ENCODE results near the gene AGAP3.

Gene AGAP3

GRCh38 chr7:151089893-151090730 lies 3.8 kb downstream of the AGAP3 start:
- no peaks in the 10 kb centered on the region for H3K36me3 ChIP-seq
- H3K27ac ChIP-seq: peak overlapping the region; percentile 64
- H3K4me1 ChIP-seq (ENCODE audit: control insufficient read depth in 1 of 2, insufficient read depth in 1 of 2, low read depth in 1 of 2, low read length in 1 of 2): peaks cover 38 to 39% of the 10 kb centered on the region in 2 experiments
- H3K9me3 ChIP-seq: no peaks in the 10 kb centered on the region
- H3K27me3 ChIP-seq: peaks cover 38% of the 10 kb centered on the region
- no peak for TF ChIP-seq CTCF (IDR thresholded peaks at IDR 0.05)
- peak overlapping the region in 1 of 2 experiments; percentile 62 for H3K4me3 ChIP-seq (ENCODE audit: low read depth in 1 of 2, low read length in 1 of 2)

- no peak for TF ChIP-seq CTCF (IDR thresholded peaks at IDR 0.05)
- H3K27me3 ChIP-seq: peaks cover 29% of the 10 kb centered on the region
- H3K36me3 ChIP-seq: no peaks in the 10 kb centered on the region
- H3K27ac ChIP-seq: no peak overlapping the region
- no peaks in the 10 kb centered on the region for H3K9me3 ChIP-seq
- H3K4me3 ChIP-seq (ENCODE audit: low read depth in 1 of 2, low read length in 1 of 2): no peak overlapping the region
- peaks cover 32 to 33% of the 10 kb centered on the region in 2 experiments for H3K4me1 ChIP-seq (ENCODE audit: control insufficient read depth in 1 of 2, insufficient read depth in 1 of 2, low read depth in 1 of 2, low read length in 1 of 2)
Measured at GRCh38 chr7:151091003-151091402, 4.7 kb downstream of the AGAP3 start.

- Histone ChIP-seq H3K4me3 (ENCODE audit: low read depth in 1 of 2, low read length in 1 of 2) (no peak overlapping the region), H3K4me1 (ENCODE audit: control insufficient read depth in 1 of 2, insufficient read depth in 1 of 2, low read depth in 1 of 2, low read length in 1 of 2) (peaks cover 31 to 33% of the 10 kb centered on the region in 2 experiments), H3K27ac (no peak overlapping the region), H3K27me3 (peaks cover 29% of the 10 kb centered on the region), H3K36me3 (no peaks in the 10 kb centered on the region), H3K9me3 (no peaks in the 10 kb centered on the region)
- no peak for TF ChIP-seq CTCF (IDR thresholded peaks at IDR 0.05)
Measured at GRCh38 chr7:151091431-151091830, 5.2 kb downstream of the AGAP3 start.

GRCh38 chr7:151091988-151092387 lies 5.7 kb downstream of the AGAP3 start:
- H3K36me3 ChIP-seq: no peaks in the 10 kb centered on the region

GRCh38 chr7:151093748-151094147 lies 7.5 kb downstream of the AGAP3 start:
- H3K27ac ChIP-seq: no peak overlapping the region
- peaks cover 11 to 12% of the 10 kb centered on the region in 2 experiments for H3K4me1 ChIP-seq (ENCODE audit: control insufficient read depth in 1 of 2, insufficient read depth in 1 of 2, low read depth in 1 of 2, low read length in 1 of 2)
- no peak for TF ChIP-seq CTCF (IDR thresholded peaks at IDR 0.05)
- H3K36me3 ChIP-seq: no peaks in the 10 kb centered on the region
- H3K4me3 ChIP-seq (ENCODE audit: low read depth in 1 of 2, low read length in 1 of 2): no peak overlapping the region
- peaks cover 8% of the 10 kb centered on the region for H3K27me3 ChIP-seq
- H3K9me3 ChIP-seq: no peaks in the 10 kb centered on the region

More at GRCh38 chr7:151091988-151092387, 5.7 kb downstream of the AGAP3 start:
- Histone ChIP-seq H3K4me1 (ENCODE audit: control insufficient read depth in 1 of 2, insufficient read depth in 1 of 2, low read depth in 1 of 2, low read length in 1 of 2) (peaks cover 29 to 30% of the 10 kb centered on the region in 2 experiments), H3K4me3 (ENCODE audit: low read depth in 1 of 2, low read length in 1 of 2) (no peak overlapping the region), H3K9me3 (no peaks in the 10 kb centered on the region), H3K27me3 (peaks cover 26% of the 10 kb centered on the region), H3K27ac (no peak overlapping the region)
- no peak for TF ChIP-seq CTCF (IDR thresholded peaks at IDR 0.05)

Data from neutrophil (primary cell).